HG02973 (cell line): ENCODE results near the gene DCAF10.
"Not testable (repeated sequence)": the region's sequence is repeated elsewhere in the genome, so short reads cannot be mapped to it uniquely, and the experiment has no call there.

Experiments
- ATAC-seq: cut with Tn5 transposase; IDR thresholded peaks from one replicate; pipeline ENCODE4 v1.9.1; 2021; ENCODE audit warnings: moderate library complexity; ENCODE audit not compliant: unreplicated experiment

The DCAF10 gene

DNA sequence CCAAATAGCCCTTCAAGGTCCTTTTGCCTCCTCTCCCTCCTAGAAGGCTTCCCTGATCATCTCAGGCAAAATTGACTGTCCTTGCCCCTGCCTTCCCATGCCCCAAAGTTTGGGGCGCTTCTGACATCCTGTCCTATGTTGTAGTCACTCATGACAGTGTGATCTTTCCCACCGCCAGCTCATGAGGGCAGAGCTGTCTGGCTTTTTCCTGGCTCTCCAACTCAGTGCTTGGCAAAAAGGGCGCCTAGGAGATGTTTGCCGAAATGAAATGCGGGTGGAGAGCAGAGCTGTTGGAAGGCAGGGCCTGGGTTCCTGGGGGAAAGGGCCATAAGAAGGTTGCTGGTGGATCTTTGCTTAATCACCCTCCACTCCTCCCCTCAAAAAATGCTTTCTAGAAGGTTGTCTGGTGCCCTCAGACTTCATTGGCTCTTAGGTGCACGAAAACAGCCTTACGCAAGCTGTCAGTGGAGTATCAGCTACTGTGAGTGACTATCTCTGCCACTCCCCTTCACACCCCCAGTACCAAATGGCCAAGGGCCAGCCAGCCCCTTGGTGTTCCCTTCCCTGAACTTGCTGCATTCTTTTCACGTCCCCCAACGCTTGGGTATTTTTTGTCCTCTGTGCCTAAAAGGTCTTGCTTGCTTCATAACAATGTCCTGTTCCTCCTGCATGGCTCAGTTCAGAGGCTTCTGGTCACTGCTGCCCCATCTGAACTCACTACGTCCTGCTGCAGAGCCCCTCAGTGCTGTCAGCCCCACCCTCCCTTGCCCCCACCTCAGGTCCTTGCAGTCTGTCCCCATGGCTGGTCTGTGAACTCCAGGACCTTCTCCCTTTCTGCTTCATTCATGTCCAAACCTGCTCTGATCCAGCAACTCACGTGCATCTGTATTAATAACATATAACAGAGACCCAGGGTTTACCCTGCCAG is 106.0 kb downstream of the DCAF10 start:
- ATAC-seq: no peak

DNA sequence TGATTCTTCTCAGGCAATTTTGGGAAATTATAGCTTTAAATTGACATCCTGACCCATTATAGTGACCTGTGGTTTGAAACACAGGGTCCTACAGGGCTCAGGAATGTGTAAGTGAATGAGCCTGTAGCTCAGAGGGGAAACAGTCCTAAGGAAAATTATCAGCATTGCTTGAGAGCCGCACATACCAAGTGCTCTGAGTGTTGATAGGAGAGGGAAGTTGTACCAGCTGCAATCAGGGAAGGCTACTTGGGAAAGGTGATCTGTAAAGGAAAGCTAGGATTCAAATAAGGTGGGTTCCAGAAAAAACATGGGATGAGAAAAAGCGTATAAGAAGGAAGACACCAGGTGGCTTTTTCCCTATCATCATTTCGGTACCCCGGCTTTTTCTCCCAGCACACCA is 107.7 kb downstream of the DCAF10 start:
- no peak for ATAC-seq

DNA sequence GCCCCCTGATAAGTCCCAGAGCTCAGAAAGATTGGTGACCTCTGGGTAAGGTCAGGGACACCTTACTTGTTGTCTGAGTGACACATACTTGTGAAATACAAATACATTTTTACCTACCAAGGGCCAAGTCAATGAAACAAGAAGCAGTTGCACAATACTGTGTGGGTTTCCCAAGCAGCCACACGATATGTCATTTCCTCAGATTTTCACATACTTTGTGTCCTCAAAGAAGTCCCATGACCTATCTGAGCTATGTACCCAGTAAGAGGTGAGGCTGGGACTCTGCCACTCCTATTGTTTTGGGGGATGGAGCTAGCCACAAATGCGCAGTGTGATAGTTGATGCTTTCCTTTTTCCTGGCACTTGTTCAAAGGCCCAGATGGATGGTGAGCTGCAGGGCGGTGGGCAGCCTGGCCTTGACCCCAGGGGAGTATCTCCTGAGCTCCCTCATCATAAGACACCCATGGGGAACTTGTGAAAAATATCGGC is 108.1 kb downstream of the DCAF10 start:
- no peak for ATAC-seq

- no peak for ATAC-seq
These were observed 108.7 kb downstream of the DCAF10 start for GRCh38 chr9:37909326-37909725.

- not testable (repeated sequence) for ATAC-seq
These were observed 109.2 kb downstream of the DCAF10 start for GRCh38 chr9:37909836-37910235.

GRCh38 chr9:37910271-37910670 is 109.7 kb downstream of the DCAF10 start:
- ATAC-seq: no peak

DNA sequence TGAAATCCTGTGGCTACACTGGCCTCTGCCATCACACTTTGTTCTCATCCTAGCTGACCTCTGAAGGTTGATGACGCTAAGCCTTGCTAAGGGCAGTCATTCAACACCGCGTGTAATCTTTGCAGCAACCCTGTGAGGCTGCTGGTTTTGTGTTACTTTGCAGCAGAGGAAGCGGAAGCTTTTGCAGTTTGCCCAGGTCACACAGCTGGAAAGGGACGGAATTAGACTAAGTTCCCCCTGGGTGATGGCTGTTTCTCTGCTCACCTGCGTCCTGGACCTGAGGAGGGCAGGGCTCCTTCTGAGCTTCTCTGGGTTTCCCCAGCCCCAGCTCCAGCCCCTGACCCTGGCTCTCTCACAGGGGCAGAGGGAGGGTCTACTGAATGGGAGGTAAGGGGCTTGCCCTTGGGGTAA is 110.7 kb downstream of the DCAF10 start:
- no peak for ATAC-seq

DNA sequence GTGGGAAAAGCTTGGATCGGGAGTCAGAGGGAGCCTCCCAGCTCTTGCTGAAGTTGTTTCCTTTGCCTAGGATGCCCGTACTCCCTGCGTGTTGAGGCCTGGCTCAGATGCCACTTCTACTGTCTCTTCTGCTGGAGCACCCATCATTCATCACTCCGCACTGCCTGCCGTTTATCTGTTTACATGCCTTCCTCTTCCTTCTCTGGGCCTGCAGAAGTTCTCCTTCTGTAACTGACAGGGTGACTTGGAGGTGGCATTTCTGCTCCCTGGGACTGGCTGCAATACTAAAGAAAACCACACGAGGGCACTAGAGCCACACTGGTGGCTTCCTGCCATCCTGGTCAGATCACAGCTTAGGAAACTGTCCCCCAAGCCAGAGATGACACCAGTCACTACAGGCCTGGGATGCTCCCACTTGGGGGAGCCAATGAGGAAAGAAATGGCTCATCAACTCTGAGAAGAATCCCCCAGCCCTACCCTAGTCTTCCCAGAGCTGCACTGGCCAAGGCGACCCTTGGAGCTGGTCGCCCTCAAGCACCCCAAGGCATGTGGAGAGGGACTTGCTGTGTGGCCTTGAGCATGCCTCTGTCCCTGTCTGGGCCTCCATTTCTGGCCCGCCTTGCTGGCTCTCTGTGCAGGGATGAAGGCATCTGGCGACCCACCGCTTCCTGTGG is 113.0 kb downstream of the DCAF10 start:
- no peak for ATAC-seq

- no peak for ATAC-seq
These were observed 113.6 kb downstream of the DCAF10 start for GRCh38 chr9:37914154-37914551.

- no peak for ATAC-seq
These were observed 114.2 kb downstream of the DCAF10 start for GRCh38 chr9:37914701-37915358.

GRCh38 chr9:37915911-37916470 is 115.4 kb downstream of the DCAF10 start:
- no peak for ATAC-seq

- ATAC-seq: no peak
These were observed 116.1 kb downstream of the DCAF10 start for GRCh38 chr9:37916471-37917312.
